ENCODE measurements around the gene CCT4.

CCT4 gene

DNA sequence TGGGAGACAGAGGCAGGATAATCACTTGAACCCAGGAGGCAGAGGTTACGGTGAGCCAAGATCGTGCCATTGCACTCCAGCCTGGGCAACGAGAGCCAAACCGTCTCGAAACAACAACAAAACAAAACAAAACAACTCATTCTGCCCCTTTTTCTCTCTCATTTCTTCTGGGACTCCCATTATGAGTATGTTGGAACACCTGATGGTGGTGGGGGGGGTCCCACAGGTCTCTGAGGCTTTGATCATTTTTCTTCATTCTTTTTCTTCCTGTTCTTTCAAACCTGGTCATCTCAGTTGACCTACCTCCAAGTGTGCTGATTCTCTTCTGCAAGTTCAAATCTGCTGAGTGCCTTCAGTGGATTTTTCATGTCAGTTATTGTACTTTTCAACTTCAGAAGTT, 26.4 kb downstream of the CCT4 start:
- TF ChIP-seq, protein P1, sequence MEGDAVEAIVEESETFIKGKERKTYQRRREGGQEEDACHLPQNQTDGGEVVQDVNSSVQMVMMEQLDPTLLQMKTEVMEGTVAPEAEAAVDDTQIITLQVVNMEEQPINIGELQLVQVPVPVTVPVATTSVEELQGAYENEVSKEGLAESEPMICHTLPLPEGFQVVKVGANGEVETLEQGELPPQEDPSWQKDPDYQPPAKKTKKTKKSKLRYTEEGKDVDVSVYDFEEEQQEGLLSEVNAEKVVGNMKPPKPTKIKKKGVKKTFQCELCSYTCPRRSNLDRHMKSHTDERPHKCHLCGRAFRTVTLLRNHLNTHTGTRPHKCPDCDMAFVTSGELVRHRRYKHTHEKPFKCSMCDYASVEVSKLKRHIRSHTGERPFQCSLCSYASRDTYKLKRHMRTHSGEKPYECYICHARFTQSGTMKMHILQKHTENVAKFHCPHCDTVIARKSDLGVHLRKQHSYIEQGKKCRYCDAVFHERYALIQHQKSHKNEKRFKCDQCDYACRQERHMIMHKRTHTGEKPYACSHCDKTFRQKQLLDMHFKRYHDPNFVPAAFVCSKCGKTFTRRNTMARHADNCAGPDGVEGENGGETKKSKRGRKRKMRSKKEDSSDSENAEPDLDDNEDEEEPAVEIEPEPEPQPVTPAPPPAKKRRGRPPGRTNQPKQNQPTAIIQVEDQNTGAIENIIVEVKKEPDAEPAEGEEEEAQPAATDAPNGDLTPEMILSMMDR (IDR thresholded peaks at IDR 0.05) = no peak

DNA sequence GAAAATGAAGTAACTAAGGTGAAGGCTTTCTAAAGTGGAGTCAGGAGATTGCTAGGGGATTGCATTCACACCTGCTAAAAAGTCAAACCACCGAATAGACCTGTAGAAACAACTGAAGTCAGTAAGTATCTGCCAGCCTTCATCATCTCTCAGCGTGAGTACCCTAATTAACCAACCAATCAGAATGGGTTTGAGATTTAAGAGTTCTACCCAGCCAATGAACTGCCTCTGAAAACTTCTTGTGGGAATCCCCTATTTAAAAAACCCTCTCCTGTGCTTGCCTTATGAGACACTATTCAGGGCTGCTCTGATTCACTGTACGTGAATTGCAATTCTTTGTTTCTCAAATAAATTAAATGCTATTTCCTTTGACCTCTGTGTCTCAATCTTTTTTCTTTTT, 31.2 kb downstream of the CCT4 start:
- TF ChIP-seq, protein P1 (IDR thresholded peaks at IDR 0.05) = no peak

DNA sequence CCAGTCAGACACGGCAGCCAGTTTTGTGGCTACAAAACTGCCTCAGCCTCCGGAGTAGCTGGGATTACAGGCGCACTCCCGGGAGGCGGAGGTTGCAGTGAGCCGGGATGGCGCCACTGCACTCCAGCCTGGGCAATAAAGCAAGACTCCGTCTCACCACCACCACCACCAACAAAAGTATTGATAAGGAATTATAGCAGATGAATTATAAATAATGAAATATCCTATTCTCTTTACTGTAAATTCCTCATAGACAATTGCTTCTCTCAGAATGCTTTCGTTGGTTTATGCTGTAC, 33.2 kb downstream of the CCT4 start:
- TF ChIP-seq, protein P1 (IDR thresholded peaks at IDR 0.05) = no peak

DNA sequence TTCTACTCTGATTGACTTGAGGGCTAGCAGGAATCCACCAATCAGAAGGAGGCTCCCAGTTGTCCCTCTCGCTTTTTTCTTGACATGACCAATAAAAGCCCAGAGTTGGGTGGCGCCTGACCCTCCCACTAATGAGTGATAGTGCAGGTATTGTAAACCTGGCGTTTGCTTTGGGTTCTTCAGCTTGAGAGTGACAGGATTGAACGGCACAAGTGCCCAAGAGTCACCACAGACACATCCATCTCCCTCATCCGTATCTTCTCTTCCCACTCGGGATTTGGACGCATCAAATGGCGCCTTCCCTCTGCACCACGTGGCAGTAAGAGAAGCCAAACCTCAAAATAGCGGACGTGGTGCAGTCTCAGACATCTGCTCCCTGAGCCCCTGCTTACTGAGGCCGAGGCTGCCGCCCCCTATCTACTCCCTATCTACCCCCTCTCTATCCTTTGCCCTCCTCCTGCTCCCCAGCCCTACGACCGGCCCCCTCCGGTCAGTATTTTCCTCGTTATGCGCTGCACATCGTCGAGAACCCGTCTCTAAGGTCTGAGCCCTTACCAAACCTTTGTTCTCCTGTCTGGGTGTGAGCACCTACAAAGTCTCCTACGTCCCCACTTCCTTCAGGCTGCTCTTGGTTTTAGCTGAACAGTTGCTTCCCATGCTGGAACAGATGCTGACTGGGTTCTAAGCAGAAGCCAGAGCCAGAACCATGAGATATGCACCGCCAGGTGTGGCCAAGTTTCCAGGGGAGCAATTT, 33.7 kb downstream of the CCT4 start:
- TF ChIP-seq, protein P1 (IDR thresholded peaks at IDR 0.05) = no peak

DNA sequence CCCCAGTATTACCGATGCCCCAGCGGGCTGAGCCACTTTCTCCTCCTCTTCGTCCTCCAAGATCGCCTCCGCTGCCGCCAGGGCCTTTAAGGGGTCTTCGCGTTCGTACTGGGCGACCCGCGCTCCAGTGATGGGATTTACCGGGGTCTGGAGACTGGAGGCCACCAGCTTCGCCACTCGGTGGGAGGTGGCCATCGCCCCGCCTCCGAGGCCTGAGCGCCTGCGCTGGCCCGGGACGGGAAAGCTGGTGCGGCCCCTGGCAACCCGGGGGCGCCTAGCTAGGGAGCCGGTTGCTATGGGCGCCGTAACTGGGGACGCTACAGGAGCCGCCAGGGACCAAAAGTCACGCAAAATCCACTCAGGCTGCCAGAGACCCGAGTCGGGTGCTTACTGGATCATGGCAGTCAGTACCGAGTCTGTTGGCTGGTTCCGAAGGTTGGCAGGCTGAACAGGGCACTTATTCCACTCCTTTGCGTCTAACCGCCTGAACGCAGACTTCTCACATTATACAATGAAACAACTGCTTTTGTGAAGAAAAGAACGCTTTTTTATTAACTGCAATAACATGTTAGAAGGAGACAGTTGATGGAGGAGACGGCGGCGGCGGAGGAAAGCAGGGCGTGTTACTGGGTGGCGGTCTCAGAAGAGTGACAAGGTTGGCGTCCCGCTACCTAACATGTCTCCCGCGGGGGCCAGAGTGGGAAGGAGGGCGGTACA, 34.5 kb downstream of the CCT4 start, which contains the start of gene FAM161A:
TSS of gene FAM161A (minus strand) at position 214 of the 717 bp plus-strand sequence. CDS start at position 195, 19 bp downstream.
- TF ChIP-seq, protein P1 (IDR thresholded peaks at IDR 0.05) = no peak

DNA sequence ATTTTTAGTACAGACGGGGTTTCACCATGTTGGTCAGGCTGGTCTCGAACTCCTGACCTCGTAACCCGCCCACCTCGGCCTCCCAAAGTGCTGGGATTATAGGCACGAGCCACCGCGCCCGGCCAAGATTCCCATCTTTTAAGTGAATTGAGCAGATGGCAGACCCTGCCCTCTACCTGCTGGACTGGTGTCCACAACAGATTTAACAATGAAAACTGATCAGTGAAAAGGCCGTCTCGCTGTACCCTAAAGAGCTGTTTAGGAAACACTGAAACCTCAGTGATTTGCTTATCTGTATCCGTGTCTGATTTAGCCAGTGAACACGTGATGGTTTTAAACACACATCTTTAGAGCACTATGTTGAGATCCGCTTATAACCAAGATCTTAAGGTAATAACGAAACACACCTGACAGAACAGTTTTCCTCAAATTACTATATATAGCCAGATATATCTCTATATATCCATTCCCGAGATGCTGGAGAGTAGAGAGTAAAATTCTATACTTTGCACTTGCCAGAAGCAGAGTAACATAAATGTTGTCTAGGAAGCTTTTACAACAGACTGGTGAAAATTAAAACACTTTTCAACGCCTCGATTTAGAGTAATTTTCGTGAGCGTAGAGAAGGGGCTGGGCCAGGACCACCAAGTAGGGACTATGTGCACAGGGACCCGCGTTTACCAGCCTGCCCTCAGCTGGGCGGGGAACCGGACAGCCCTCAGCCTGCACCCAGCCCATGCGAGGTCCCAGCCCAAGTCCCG, 35.2 kb downstream of the CCT4 start:
- TF ChIP-seq, protein P1 (IDR thresholded peaks at IDR 0.05) = no peak

DNA sequence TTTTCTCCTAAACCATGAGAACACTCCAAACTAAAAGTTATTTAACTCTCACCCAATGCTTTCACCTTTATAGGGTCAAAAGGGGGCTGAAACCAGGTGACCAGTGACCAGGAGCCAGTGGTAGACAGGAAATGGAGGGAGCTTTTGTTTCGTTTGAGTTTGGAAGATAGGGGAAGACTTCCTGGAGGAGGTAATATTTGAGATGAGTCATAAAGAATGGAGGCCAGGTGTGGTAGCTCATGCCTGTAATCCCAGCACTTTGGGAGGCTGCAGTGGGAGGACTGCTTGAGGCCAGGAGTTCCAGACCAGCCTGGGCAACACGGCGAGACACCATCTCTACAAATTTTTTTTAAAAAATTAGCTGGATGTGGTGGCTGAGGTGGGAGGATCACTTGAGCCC, 43.1 kb downstream of the CCT4 start:
- TF ChIP-seq, protein P1 (IDR thresholded peaks at IDR 0.05) = no peak
